Measurements from ENCODE around the gene SFXN3. TPM values are rescaled to one million over a fixed set of nuclear protein-coding genes. Genes with fewer than 3 reads are reported as not detected.
A peak's percentile ranks its signal among the peaks of the same experiment; 100 is the strongest.

Gene SFXN3
- total RNA-seq: 14.1 TPM
- long read RNA-seq, partial matches to known transcripts: 9 of 12 reads
- long read RNA-seq, other reads (novel, unspliced or antisense): 0 of 12 reads

- DNase-seq (ENCODE audit: missing footprints) (peak; percentile 97), ATAC-seq (peak; percentile 92)
- intact Hi-C loops (cut with DNase I): loop anchor here (5.0 kb wide), 1 partner anchor 44 kb away; the partner anchor contains the start of genes MRPL43 and TWNK
Measured at GRCh38 chr10:101031128-101031795, at the start of gene SFXN3, which contains the start of gene PDZD7. Gene SFXN3, plus strand, starts transcription at chr10:101031234. Its CDS starts 3,461 bp downstream, at chr10:101034695. Gene PDZD7, minus strand, starts transcription at chr10:101031129. Its CDS starts 910 bp downstream, at chr10:101030219.

- ATAC-seq: no peak
- intact Hi-C loops (cut with DNase I): no loop called here
Measured at GRCh38 chr10:100982916-100983830, 47.9 kb upstream of the SFXN3 start.

GRCh38 chr10:100983868-100984671, 47.0 kb upstream of the SFXN3 start:
- ATAC-seq: no peak
- no peak for DNase-seq (ENCODE audit: missing footprints)
- intact Hi-C loops (cut with DNase I): no loop called here

More at GRCh38 chr10:100982916-100983830, 47.9 kb upstream of the SFXN3 start:
- DNase-seq (ENCODE audit: missing footprints): no peak

- ATAC-seq: no peak
- intact Hi-C loops (cut with DNase I): loop anchor here (5.0 kb wide), 1 partner anchor 48 kb away; the partner anchor contains the start of genes PDZD7 and SFXN3
- DNase-seq (ENCODE audit: missing footprints): no peak
Measured at GRCh38 chr10:100984672-100985177, 46.3 kb upstream of the SFXN3 start.

GRCh38 chr10:100985336-100985735, 45.7 kb upstream of the SFXN3 start:
- ATAC-seq (no peak), DNase-seq (ENCODE audit: missing footprints) (no peak)
- intact Hi-C loops (cut with DNase I): loop anchor here (5.0 kb wide), 1 partner anchor 47 kb away; the partner anchor contains the start of genes PDZD7 and SFXN3

GRCh38 chr10:100986623-100986951, 44.4 kb upstream of the SFXN3 start:
- no peak for ATAC-seq
- intact Hi-C loops (cut with DNase I): loop anchor here (5.0 kb wide), 1 partner anchor 46 kb away; the partner anchor contains the start of genes PDZD7 and SFXN3
- DNase-seq (ENCODE audit: missing footprints): no peak

- peak; percentile 82 for ATAC-seq
- intact Hi-C loops (cut with DNase I): loop anchor here (5.0 kb wide), 1 partner anchor 45 kb away; the partner anchor contains the start of genes PDZD7 and SFXN3
- peak; percentile 93 for DNase-seq (ENCODE audit: missing footprints)
Measured at GRCh38 chr10:100986952-100987684, 43.9 kb upstream of the SFXN3 start, which contains the start of the genes MRPL43 and TWNK. Gene MRPL43, minus strand, starts transcription at chr10:100987497. Its CDS starts 54 bp downstream, at chr10:100987443. Gene TWNK, plus strand, starts transcription at chr10:100987543. Its CDS starts 668 bp downstream, at chr10:100988211.

GRCh38 chr10:100987685-100988049, 43.4 kb upstream of the SFXN3 start:
- intact Hi-C loops (cut with DNase I): loop anchor here (5.0 kb wide), 1 partner anchor 45 kb away; the partner anchor contains the start of genes PDZD7 and SFXN3
- DNase-seq (ENCODE audit: missing footprints) (no peak), ATAC-seq (no peak)

- DNase-seq (ENCODE audit: missing footprints) (no peak), ATAC-seq (no peak)
- intact Hi-C loops (cut with DNase I): loop anchor here (5.0 kb wide), 1 partner anchor 44 kb away; the partner anchor contains the start of genes PDZD7 and SFXN3
Measured at GRCh38 chr10:100988166-100988565, 42.9 kb upstream of the SFXN3 start.

GRCh38 chr10:100989088-100989487, 41.9 kb upstream of the SFXN3 start:
- ATAC-seq: no peak
- no peak for DNase-seq (ENCODE audit: missing footprints)
- intact Hi-C loops (cut with DNase I): loop anchor here (5.0 kb wide), 1 partner anchor 43 kb away; the partner anchor contains the start of genes PDZD7 and SFXN3

- ATAC-seq: no peak
- DNase-seq (ENCODE audit: missing footprints): no peak
- intact Hi-C loops (cut with DNase I): loop anchor here (1.0 to 2.0 kb wide), 2 partner anchors 20 to 75 kb away; no protein-coding TSS in a partner anchor
Measured at GRCh38 chr10:100993986-100994708, 36.9 kb upstream of the SFXN3 start.

- intact Hi-C loops (cut with DNase I): loop anchor here (2.0 kb wide), 1 partner anchor 74 kb away; no protein-coding TSS in a partner anchor
- no peak for DNase-seq (ENCODE audit: missing footprints)
- ATAC-seq: no peak
Measured at GRCh38 chr10:100995181-100995580, 35.9 kb upstream of the SFXN3 start.

GRCh38 chr10:100996678-100997359, 34.2 kb upstream of the SFXN3 start:
- no peak for ATAC-seq
- no peak for DNase-seq (ENCODE audit: missing footprints)
- intact Hi-C loops (cut with DNase I): no loop called here

GRCh38 chr10:100997360-100998182, 33.5 kb upstream of the SFXN3 start:
- ATAC-seq (peak; percentile 47), DNase-seq (ENCODE audit: missing footprints) (peak; percentile 89)
- intact Hi-C loops (cut with DNase I): no loop called here
